MM.1S (cell line): ENCODE results near the gene SNRNP40.
A peak's percentile ranks its signal among the peaks of the same experiment; 100 is the strongest.
"Not testable (repeated sequence)": the region's sequence is repeated elsewhere in the genome, so short reads cannot be mapped to it uniquely, and the experiment has no call there.

Experiments used
- DNase-seq: peaks from one replicate; pipeline ENCODE4 v3.0.0-alpha.2; 2015
- H2AFZ ChIP-seq: fragments of 300-600 bp; sonication (generic); 2 replicates; pipeline ENCODE4 v1.6.0; 2016; ENCODE audit warnings: antibody characterized with exemption, low read length
- H3F3A ChIP-seq: fragments of 300-600 bp; sonication (generic); 2 replicates; pipeline ENCODE4 v1.6.1; 2016; ENCODE audit warnings: mild to moderate bottlenecking, antibody characterized with exemption, low read length, moderate library complexity, mixed read lengths; ENCODE audit not compliant: insufficient read depth
- H3K27ac ChIP-seq: fragments of 300-600 bp; sonication (generic); 2 replicates; pipeline ENCODE4 v1.5.1; 2016; ENCODE audit warnings: mild to moderate bottlenecking, low read length
- H3K27me3 ChIP-seq: fragments of 300-600 bp; sonication (generic); replicated peaks from 2 replicates; pipeline ENCODE4 v1.6.0; 2016; ENCODE audit warnings: low read length; ENCODE audit not compliant: insufficient read depth
- H3K36me3 ChIP-seq: fragments of 300-600 bp; sonication (generic); replicated peaks from 2 replicates; pipeline ENCODE4 v1.6.1; 2016; ENCODE audit warnings: mild to moderate bottlenecking, low read length, mixed read lengths; ENCODE audit not compliant: insufficient read depth
- H3K4me1 ChIP-seq: fragments of 300-600 bp; sonication (generic); 2 replicates; pipeline ENCODE4 v1.6.1; 2016; ENCODE audit warnings: low read length, mixed read lengths
- H3K4me2 ChIP-seq: fragments of 300-600 bp; sonication (generic); 2 replicates; pipeline ENCODE4 v1.6.0; 2016; ENCODE audit warnings: low read depth, low read length
- H3K4me3 ChIP-seq: fragments of 300-600 bp; sonication (generic); 2 replicates; pipeline ENCODE4 v1.5.1; 2016; ENCODE audit warnings: low read length, mixed read lengths
- H3K79me2 ChIP-seq: fragments of 300-600 bp; sonication (generic); 2 replicates; pipeline ENCODE4 v1.6.1; 2016; ENCODE audit warnings: mixed run types, low read length, mixed read lengths
- H3K9ac ChIP-seq: fragments of 300-600 bp; sonication (generic); 2 replicates; pipeline ENCODE4 v1.6.1; 2016; ENCODE audit warnings: low read length, mixed read lengths
- H3K9me2 ChIP-seq: fragments of 300-600 bp; sonication (generic); replicated peaks from 2 replicates; pipeline ENCODE4 v1.6.1; 2016; ENCODE audit warnings: mild to moderate bottlenecking, low read length, mixed read lengths; ENCODE audit not compliant: insufficient read depth
- H3K9me3 ChIP-seq: fragments of 300-600 bp; sonication (generic); replicated peaks from 2 replicates; pipeline ENCODE4 v1.6.1; 2016; ENCODE audit warnings: mild to moderate bottlenecking, low read length, mixed read lengths; ENCODE audit not compliant: insufficient read depth
- H4K20me1 ChIP-seq: fragments of 300-600 bp; sonication (generic); 2 replicates; pipeline ENCODE4 v1.6.1; 2016; ENCODE audit warnings: mild to moderate bottlenecking, low read length, moderate library complexity, mixed read lengths; ENCODE audit not compliant: insufficient read depth
- EZH2 ChIP-seq: fragments of 300-600 bp; sonication (generic); optimal IDR thresholded peaks from 2 replicates; pipeline ENCODE3; 2017; ENCODE audit warnings: low read depth, mild to moderate bottlenecking, antibody characterized with exemption, low read length, mixed read lengths
- EZH2phosphoT487 ChIP-seq: fragments of 300-600 bp; sonication (generic); IDR thresholded peaks from 2 replicates; pipeline ENCODE4 v1.6.1; 2018; ENCODE audit warnings: antibody characterized with exemption, low read length
- TF ChIP-seq, protein P1 (sequence below): fragments of 300-600 bp; sonication (generic); IDR thresholded peaks from 2 replicates; pipeline ENCODE4 v1.5.1; 2016; ENCODE audit warnings: antibody characterized with exemption, low read length, mixed read lengths

Gene SNRNP40

DNA sequence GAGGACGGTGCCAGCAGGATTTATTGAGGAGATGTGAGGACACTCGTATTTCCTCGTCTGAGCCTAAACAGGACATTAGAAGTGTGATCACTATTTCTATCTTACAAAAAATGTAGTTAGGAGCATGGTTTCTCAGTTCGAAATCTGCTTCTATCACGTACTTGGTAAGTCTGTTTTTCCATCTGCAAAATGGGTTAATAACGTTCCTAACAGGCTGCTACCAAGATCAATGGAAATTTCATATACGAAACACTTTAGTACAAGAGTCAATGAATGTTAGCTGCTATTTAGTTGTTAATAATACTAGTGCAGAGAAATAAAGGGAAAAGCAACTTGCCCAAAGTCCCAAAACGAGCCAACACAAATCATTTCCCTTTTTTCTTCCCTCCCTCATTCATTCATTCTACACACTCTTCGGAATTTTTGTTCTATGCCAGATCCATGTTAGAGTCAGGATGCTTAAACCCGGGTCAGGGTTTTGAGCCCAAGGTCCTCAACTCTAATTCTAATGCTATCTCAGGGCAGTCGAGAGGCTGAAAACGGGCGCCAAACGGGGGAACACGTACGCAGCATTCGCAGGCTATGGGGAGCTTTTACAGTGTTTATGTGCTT is 608 bp downstream of the SNRNP40 start:
- peak overlapping the region; percentile 89 for H3K4me2 ChIP-seq
- H3K27me3 ChIP-seq, result no peaks in the 10 kb centered on the region

DNA sequence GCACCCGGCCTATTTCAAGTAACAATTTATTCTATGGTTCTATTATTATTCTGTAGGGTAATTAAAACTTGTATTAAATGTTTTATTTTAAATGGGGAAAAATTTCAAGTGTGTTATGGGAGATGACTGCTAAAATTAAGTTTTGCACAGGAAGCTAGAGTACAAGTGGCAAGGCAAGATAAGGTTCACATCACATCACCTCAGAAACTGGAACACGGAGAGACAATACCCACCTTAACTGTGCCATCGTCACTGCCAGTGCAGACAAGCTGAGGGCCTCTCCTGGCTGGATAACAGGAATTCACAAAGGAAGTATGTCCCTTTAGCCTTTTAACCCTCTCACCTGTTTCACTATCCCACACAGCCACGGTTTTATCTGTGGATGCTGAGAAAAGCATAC is 7.6 kb downstream of the SNRNP40 start:
- no peaks in the 10 kb centered on the region for H4K20me1 ChIP-seq
- H3K4me1 ChIP-seq, result no peaks in the 10 kb centered on the region
- H3K9ac ChIP-seq, result no peak overlapping the region
- DNase-seq, result no peak
- no peak overlapping the region for H3K27ac ChIP-seq
- H3K27me3 ChIP-seq, result no peaks in the 10 kb centered on the region
- H3K79me2 ChIP-seq, result peaks cover 27% of the 10 kb centered on the region
- H3K4me3 ChIP-seq, result no peak overlapping the region
- no peak overlapping the region for H2AFZ ChIP-seq
- H3F3A ChIP-seq, result no peaks in the 10 kb centered on the region
- TF ChIP-seq, protein P1, sequence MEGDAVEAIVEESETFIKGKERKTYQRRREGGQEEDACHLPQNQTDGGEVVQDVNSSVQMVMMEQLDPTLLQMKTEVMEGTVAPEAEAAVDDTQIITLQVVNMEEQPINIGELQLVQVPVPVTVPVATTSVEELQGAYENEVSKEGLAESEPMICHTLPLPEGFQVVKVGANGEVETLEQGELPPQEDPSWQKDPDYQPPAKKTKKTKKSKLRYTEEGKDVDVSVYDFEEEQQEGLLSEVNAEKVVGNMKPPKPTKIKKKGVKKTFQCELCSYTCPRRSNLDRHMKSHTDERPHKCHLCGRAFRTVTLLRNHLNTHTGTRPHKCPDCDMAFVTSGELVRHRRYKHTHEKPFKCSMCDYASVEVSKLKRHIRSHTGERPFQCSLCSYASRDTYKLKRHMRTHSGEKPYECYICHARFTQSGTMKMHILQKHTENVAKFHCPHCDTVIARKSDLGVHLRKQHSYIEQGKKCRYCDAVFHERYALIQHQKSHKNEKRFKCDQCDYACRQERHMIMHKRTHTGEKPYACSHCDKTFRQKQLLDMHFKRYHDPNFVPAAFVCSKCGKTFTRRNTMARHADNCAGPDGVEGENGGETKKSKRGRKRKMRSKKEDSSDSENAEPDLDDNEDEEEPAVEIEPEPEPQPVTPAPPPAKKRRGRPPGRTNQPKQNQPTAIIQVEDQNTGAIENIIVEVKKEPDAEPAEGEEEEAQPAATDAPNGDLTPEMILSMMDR, result no peak
- TF ChIP-seq EZH2phosphoT487 (no peak), EZH2 (no peak)
- peaks cover 8% of the 10 kb centered on the region; the same call in 1 of the 2 replicates for H3K36me3 ChIP-seq
- H3K4me2 ChIP-seq, result no peak overlapping the region
- no peaks in the 10 kb centered on the region for H3K9me2 ChIP-seq
- H3K9me3 ChIP-seq, result no peaks in the 10 kb centered on the region

More for the DNA sequence above, 608 bp downstream of the SNRNP40 start:
- peaks cover 86% of the 10 kb centered on the region for H3K79me2 ChIP-seq
- H2AFZ ChIP-seq, result peak overlapping the region; percentile 82
- H3F3A ChIP-seq, result no peaks in the 10 kb centered on the region
- peaks cover 12% of the 10 kb centered on the region for H3K4me1 ChIP-seq
- no peaks in the 10 kb centered on the region for H3K9me2 ChIP-seq
- no peaks in the 10 kb centered on the region for H4K20me1 ChIP-seq
- DNase-seq, result no peak
- peak overlapping the region; percentile 88 for H3K9ac ChIP-seq
- H3K36me3 ChIP-seq, result peaks cover 5% of the 10 kb centered on the region; the same call in 1 of the 2 replicates
- peak overlapping the region; percentile 90 for H3K4me3 ChIP-seq
- no peaks in the 10 kb centered on the region for H3K9me3 ChIP-seq
- H3K27ac ChIP-seq, result peak overlapping the region; percentile 58
- TF ChIP-seq EZH2phosphoT487 (no peak), EZH2 (no peak)
- TF ChIP-seq, protein P1, result no peak

DNA sequence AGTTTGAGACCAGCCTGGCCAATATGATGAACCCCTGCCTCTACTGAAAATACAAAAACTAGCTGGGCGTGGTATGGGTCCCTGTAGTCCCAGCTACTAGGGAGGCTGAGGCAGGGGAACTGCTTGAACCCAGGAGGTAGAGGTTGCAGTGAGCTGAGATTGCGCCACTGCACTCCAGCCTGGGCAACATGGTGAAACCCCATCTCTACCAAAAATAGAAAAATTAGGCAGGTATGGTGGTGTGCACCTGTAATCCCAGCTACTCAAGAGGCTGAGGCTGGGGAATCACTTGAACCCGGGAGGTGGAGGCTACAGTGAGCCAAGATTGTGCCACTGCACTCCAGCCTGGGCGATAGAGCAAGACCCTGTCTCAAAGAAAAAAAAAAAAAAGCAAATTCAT is 8.8 kb downstream of the SNRNP40 start:
- not testable (repeated sequence) for H4K20me1 ChIP-seq, DNase-seq

DNA sequence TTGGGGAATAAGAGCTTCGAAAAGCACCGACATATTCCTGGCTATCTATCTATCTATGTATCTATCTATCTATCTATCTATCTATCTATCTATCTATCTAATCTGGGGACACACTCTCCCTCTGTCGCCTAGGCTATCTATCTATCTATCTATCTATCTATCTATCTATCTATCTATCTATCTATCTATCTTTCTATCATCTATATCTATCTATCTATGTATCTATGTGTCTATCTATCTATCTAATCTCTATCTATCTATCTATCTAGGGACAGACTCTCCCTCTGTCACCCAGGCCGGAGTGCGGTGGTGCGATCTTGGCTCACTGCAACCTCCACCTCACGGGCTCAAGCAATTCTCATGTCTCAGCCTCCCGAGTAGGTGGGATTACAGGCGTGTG is 14.2 kb downstream of the SNRNP40 start:
- not testable (repeated sequence) for H3K79me2 ChIP-seq, H3K27me3 ChIP-seq, H3K9me3 ChIP-seq, H3K4me3 ChIP-seq, H3F3A ChIP-seq, H3K27ac ChIP-seq, H3K36me3 ChIP-seq, DNase-seq, H3K9ac ChIP-seq, H3K4me1 ChIP-seq, H2AFZ ChIP-seq, H4K20me1 ChIP-seq, H3K9me2 ChIP-seq, H3K4me2 ChIP-seq

More for the DNA sequence above, 8.8 kb downstream of the SNRNP40 start:
- peaks cover 14% of the 10 kb centered on the region for H3K79me2 ChIP-seq
- not testable (repeated sequence) for H2AFZ ChIP-seq, H3K4me3 ChIP-seq, H3K9ac ChIP-seq, H3F3A ChIP-seq, H3K27ac ChIP-seq, H3K9me2 ChIP-seq, H3K27me3 ChIP-seq, H3K4me2 ChIP-seq, H3K36me3 ChIP-seq, H3K4me1 ChIP-seq, H3K9me3 ChIP-seq
